ENCODE measurements around the gene SIDT2.
"Not testable (repeated sequence)": the region's sequence is repeated elsewhere in the genome, so short reads cannot be mapped to it uniquely, and the experiment has no call there.

The SIDT2 gene

DNA sequence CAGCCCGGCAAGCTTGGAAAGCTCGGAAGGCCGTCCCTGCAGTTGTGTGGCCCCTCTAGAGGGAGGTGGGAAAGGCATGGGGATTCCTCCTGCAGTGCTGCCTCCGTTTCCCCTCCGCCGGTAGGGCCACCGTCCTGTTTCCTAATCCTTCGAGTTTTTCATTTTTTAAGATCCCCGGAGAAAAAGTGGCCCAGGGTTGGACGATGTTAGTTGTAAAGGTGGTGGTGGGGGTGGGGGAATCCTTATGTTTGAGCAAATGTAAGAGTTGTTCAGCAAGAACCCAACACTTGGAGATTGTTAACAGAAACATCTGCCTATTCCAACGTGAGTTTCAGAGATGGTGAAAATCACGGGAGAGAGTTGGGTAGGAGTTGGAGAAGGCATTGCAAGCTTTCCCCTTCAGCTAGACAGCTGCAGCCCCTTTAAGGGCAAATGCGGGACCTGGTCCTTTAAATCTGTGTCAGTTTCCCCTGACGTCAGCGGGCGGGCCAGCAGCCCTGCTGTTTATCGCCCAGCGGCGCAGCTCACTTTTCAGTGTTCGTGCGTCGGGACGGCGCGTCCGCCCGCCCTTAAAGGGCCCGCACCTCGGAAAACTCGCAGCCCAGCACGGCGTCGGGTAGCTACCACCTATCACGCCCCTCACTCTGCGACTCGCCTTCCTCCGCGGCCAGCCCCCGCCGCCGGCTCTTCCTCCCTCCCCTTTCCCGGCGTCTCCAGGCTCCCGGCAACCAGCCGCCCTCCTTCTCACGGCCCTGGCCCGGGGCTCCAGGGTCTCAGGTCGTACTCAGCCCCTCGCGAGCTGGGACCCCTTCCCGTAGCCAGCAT is at the start of gene SIDT2:
TSS of gene SIDT2 (plus strand) at position 534 of the 825 bp plus-strand sequence. CDS start 521 bp downstream, outside the sequence.
- peak; percentile 86 for DNase-seq (ENCODE audit: low spot score)

DNA sequence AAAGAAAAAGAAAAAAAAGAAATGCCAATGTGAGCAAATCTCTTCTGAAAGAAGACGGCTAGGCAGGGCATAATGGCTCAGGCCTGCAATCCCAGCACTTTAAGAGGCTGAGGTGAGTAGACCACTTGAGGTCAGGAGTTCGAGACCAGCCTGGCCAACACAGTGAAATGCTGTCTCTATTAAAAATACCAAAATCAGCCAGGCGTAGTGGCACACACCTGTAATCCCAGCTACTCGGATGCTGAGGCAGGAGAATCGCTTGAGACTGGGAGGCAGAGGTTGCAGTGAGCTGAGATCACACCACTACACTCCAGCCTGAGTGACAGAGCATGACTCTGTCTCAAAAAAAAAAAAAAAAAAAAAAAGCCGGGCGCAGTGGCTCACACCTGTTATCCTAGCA is 48.1 kb upstream of the SIDT2 start:
- DNase-seq (ENCODE audit: low spot score), result not testable (repeated sequence)

DNA sequence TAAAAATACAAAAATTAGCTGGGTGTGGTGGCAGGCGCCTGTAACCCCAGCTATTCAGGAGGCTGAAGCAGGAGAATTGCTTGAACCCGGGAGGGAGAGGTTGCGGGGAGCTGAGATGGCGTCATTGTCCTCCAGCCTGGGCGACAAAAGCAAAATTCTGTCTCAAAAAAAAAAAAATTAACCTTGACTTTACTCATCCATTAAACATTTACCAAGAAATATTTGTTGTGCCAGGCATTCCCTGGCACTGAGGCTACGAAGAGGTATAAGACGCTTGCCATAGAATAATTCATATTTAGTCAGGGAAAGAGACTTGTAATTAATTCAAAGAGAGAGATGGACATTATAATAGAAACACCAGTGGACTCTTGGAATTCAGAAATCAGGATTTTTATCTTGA is 47.7 kb upstream of the SIDT2 start:
- DNase-seq (ENCODE audit: low spot score), result no peak

DNA sequence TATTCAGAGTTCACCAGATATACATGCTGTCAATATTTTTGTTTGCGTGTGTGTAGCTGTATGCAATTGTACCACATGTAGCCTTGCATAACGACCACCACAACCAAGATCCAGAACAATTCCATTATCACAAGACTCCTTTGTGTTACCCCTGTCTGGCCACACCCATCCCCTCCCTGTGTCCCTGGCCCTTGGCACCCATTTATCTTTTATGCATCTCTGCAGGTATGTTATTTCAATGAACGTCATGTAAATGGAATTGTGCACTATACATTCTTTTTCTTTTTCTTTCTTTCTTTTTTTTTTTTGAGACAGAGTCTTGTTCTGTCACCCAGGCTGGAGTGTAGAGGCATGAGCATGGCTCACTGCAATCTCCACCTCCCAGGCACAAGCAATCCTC is 44.1 kb upstream of the SIDT2 start:
- no peak for DNase-seq (ENCODE audit: low spot score)

DNA sequence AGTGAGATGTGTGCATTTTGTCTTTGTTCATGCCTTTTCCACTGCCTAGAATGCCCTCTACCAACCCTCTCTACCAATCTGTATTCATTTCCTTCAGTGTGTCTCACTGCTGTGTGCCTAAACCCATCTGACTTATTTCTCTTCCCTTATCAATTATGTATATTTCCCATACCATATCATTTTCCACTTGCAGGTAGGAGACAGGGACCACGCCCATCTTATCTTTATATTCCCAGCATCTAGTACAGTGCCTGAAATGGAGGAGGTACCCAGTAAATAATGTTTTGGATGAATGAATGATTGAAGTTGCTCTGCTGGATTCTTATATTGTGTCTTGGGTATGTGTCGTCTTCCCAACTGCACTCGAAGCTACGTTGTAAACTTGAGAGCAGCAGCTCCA is 43.6 kb upstream of the SIDT2 start:
- not testable (repeated sequence) for DNase-seq (ENCODE audit: low spot score)

DNA sequence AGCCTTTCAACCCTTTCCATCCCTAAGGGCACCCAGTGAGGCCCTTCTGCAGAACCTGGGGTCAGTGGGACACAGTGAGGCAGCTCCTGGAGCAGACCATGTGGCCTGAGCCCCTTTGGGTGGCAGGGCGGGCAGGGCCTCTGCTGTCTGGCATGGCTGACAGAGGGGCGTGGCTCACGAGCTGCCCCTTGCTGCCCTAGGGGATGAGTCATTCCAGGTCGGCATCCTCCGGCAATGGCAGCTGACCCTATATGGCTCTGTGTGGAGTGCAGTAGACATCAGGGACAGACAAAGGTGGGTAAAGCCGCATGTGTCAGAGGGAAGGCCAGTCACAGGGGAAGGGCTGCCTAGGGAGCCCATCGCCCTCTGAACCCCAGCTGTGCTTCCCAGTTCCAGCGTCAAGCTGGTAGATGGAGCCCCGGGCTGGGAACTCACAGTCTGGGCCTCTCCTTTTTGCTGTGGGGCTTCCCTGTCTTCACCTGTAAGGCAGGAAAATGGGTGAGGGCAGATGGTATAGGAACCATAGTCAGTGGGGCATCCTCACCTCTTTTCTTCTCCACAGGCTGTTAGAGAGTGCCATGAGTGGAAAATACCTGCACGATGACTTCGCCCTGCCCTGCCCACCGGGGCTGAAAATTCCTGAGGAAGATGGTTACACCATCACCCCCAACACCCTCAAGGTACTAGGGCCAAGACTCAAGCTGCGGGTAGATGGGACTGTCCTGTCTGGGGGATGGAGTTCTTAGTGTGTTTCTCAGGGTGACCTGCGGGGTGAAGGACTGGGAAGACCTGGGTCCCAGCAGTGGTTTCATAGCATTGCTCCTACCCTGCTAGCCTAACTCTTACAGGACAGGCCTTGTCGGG is 41.1 kb upstream of the SIDT2 start:
- not testable (repeated sequence) for DNase-seq (ENCODE audit: low spot score)

DNA sequence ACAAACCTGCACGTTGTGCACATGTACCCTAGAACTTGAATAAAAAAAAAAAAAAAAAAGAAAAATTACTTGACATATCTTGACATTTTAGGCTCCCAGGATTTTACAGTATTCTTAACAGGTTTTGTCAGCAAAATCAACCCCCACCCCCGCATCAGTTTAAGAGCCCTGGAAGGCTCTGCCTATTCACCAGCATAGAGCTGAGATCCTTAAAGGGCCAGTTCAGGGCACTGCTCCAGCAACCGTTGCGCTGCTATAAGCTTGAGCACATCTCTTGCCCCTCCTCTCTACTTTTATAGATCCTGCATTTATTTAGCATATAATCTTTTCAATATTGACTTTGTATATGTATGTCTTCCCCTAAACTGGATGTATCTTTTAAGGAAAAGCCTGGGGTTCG is 35.2 kb upstream of the SIDT2 start:
- peak; percentile 46 for DNase-seq (ENCODE audit: low spot score)

DNA sequence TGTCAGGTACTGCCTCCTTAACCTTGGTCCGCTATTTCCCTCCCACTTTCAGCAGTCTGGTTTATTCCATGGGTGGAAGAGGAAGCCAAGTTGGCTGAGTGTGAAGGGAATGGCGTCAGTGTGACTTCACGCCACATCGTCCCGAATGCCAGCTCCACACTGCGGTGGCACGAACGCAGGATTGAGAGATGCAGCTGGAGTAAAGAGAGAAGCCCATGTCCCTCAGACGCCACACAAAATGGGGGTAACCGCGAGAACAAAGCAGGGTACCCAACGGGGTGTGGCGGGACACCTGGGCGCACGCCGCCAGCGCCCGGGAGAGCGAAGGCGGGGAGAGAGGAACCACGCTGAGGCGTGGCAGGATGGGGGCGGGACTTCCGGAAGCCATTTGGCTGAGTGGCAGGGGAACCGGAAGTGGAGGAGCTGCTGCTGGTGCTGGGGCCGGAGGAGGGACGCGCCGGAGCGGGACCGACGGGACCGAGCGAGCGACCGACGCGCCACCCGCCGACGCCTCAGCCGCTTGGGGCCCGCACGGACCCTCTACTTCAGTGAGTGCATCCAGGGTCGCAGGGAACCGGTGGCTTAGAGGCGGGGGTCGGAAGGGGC is 34.6 kb upstream of the SIDT2 start, which contains the start of gene PAFAH1B2:
TSS of gene PAFAH1B2 (plus strand) at position 417 of the 606 bp plus-strand sequence. CDS start 8,161 bp downstream, outside the sequence.
- peak; percentile 94 for DNase-seq (ENCODE audit: low spot score)

DNA sequence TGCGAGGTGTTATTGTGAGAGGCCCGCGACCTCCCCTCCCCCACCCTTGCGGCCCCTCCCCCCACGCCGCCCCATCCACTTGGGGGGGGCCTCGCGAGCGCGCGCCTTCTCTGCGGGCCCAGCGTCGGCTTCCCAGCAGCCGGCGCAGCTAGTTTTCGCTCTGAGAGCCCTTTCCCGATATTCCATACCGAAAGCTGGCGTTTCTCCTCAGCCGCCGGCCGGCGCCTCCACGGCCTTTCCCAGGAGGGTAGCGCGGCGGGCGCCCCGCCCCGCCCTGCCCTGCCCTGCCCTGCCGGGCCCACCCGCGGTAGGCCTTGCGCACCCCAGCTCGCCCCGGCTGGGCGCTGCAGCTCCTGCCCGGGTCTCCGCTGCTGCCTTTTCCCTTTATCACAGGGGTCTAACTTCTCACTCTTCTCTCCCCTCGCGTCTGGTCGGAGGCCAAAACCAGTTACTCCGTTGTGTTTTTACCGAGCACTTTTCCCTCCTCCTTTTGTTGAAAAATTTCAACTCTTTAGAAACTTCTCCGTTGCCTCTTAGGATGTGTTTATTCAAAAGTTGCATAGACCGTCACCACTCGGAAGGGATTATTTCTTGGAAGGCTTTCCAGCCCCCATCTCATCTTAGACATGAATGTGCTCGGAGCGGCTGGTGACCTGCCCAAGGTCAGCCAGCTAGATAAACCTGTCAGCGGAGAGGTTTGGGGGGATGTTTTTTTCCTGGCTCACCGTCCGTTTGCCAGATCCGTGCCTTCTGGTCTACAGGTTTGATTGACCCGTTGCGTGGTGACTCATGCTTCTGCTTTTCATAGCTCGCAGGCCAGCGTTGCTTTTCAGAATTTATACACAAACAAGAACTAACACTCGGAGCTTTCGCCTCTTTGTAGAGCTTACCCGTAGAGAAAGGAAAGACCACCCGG is 33.8 kb upstream of the SIDT2 start:
- peak; percentile 51 for DNase-seq (ENCODE audit: low spot score)

DNA sequence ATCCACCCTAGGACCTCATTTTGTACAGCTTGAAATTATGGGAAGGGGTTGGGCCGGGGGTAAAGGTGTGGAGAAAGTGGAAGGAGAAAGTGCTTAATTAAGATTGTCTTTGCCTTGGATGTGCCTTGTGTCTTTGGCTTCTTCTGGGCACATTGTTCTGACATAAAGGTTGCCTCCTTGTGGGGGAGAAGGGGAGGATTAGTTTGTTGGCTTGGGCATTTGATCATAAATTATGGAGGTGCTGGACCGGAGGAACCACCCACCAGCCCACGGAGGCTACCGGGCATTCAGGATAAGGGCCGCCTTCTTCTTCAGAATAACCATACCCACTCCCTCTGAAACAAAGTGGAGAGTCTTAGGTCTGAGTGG is 33.2 kb upstream of the SIDT2 start:
- peak; percentile 25 for DNase-seq (ENCODE audit: low spot score)

DNA sequence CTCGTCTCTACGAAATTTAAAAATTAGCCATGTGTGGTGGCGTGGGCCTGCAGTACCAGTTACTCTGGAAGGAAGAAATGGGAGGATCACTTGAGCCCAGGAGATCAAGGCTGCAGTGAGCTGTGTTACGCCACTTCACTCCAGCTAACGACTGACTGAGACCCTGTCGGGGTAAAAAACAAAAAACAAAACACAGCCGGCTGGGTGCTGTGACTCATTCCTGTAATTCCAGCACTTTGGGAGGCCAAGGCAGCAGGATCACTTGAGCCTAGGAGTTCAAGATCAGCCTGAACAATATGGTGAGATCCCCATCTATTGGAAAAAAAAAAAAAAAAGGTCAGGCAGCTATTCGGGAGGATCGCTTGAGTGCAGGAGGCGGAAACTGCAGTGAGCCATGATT is 32.0 kb upstream of the SIDT2 start:
- no peak for DNase-seq (ENCODE audit: low spot score)

DNA sequence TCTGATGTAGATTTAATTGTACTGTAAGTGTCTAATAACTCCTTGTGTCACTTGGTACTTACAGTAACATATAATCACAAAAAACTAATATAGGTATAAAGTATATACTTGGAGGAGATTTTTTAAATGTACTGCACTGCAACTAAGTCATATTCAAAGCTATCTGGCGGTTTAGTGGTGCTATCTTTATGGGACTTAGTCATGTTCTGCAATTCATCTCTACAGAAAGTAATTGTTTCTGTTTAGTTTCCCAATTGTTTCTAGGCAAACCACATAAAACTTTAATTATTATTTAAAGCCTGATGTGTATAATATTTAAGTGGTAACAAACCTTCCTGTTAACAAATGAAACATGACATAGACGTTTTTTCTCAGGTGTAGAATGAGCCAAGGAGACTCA is 26.5 kb upstream of the SIDT2 start:
- DNase-seq (ENCODE audit: low spot score), result no peak

DNA sequence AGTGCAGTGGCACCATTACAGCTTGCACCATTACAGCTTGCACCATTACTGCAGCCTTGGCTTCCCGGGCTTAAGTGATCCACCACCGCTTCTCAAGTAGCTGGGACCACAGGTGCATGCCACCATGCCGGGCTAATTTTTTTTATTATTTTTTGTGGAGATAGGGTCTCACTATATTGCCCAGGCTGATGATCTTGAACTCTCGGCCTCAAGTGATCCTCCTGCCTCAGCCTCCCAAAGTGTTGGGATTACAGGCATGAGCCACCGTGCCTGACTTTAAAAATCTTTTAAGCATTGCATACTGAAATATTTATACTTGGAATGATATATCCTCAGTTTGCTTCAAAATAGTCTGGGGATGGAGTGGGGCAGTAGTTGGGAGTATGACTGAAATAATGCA is 24.1 kb upstream of the SIDT2 start:
- DNase-seq (ENCODE audit: low spot score), result no peak

DNA sequence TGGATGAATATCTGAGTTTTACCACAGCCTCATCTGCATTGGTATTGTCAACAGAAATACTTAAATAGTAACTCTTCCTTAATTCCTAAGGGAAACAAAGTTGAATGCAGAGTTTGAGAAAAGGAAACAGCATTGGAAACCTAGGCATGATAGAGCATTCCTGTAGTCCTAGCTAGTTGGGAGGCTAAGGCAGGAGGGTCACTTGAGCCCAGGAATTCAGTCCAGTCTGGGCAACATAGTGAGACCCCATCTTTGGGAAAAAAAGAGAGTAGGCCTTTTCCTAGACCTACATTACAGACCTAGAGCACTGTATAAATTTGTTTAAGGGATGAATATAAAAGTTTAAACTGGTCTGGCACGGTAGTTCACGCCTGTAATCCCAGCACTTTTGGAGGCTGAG is 21.0 kb upstream of the SIDT2 start:
- DNase-seq (ENCODE audit: low spot score), result no peak

DNA sequence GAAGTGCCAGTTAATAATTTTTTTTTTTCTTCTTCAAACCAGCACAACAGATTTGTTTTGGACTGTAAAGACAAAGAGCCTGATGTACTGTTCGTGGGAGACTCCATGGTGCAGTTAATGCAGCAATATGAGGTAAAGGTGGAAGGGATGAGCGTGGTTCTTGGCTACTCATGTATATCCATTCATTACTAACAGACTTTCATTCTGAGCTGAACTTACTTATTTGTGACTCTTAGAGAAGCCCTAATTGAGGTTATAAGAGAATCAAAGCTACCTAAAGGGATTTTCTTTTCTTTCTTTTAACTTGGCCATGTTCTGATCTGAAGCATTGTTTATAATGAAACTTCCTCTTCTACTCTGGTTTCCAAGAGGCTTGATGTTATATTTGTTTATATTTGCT is 18.7 kb upstream of the SIDT2 start:
- no peak for DNase-seq (ENCODE audit: low spot score)

DNA sequence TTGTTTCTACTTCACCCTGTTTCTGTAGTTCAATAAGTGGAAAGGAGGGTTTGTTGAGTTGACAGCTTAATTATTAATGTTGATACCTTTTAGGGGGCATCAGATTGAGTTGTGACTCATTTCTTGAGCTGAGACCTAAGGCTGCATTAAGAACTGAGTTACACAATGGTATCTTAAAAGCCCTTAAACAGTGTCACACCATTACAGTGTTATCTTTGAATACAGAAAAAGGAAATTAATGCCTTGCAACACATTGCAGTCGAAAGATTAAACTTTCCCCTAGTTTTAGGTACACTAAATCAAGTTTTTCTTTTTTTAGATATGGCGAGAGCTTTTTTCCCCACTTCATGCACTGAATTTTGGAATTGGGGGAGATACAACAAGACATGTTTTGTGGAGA is 17.7 kb upstream of the SIDT2 start:
- no peak for DNase-seq (ENCODE audit: low spot score)

DNA sequence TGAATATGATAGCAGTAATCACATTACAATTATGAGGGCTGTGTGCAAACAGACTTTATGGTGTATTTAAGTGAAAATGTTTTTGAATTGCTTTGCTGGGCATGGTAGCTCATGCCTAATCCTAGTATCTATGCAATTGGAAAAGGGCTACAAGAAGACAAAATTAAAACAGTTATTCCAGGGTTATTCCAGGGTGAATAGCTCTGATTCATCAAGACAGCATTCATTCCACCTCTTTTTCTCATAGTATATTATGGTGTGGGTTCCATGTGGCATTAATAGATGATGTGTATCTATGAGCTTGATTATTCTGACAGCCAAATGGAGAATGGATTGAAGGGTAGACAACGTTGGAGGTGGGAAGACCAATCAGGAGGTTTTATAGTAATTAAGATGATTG is 12.1 kb upstream of the SIDT2 start:
- no peak for DNase-seq (ENCODE audit: low spot score)

DNA sequence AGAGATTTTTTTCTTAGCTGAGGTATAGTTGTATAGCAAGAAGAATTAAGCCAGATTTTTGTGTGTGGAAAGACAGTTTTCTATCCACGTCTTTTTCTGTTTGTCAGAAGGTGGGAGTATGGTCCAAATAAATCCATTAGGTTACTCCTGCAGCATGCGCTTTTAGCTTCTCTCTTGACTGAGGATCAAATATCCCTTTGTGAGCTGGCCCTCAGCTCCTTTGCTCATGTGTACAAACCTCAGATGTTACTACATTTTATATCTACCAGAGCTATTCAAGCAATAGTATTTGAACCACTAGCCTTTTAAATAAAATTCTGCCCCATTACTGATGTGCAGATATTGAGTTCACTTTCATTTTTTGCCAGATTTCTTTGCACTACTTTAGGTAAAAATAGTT is 8.8 kb upstream of the SIDT2 start:
- DNase-seq (ENCODE audit: low spot score), result no peak

DNA sequence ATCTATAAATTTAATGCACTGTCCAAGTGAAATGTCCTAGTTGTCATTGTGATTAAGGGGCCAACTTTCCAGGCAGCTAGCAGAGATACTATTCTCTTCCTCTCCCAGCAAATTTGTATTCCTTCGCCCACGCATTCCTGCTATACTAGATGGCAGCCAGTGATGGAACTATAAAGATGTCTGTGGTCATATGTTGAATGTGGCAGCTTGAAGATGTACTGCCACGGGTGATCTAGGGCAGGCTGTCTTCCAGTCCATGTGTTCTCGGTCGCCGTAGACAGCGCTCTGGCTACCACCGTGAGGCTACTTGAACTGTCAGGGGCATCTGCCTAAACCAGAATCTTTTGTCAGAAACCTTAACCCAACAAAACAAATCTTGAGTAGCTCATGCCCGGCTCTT is 8.3 kb upstream of the SIDT2 start:
- no peak for DNase-seq (ENCODE audit: low spot score)

DNA sequence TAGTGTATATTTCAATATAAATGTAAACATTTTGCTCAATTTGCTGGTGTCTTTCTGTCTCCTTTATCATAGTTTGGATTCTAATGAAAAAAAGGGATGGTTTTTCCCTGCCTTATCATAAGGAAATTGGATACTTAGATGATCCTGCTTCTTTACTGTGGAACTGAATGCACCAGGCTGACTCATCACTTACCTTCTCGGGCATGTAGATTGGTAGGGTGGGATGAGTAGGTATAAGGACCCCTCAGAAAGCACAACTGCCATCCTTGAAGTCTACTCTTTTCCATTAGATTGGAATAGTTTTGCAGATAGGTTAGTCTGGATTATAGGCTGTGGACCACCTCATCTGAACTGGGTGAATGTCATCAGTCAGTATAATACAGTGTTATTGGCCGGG is 7.5 kb upstream of the SIDT2 start:
- no peak for DNase-seq (ENCODE audit: low spot score)

DNA sequence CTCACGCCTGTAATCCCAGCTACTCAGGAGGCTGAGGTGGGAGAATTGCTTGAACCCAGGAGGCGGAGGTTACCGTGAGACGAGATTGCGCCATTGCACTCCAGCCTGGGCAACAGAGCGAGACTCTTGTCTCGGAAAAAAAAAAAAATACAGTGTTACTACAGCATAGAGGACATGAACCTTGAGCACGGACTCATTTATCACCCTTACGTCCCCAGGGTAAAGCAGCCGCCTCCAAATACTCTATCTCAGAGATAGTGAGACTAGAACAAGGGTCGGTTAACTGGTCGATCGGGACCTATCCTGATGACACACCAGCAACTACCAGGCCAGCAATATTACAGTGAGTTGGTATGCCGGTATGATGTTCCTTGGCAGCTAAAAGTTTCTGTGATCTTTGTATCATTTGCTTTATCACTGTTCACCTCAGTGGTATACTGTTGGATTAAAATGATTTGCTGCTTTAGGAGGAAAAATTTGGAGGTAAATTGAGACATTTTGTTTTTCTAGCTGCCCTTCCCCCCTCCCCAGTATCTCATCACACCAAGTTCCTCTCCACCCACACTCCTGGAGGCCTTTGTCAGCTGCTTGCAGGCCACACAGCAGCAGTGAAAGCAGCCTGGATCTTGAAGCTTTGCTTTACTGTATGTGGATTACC is 7.0 kb upstream of the SIDT2 start:
- DNase-seq (ENCODE audit: low spot score), result no peak
